CD4-positive, alpha-beta T cell treated with Interferon gamma for 1 hour (primary cell): ENCODE measurements around the gene STXBP4.

ENCODE experiments used
- DNase-seq: peaks from one replicate; pipeline ENCODE4 v3.0.0-alpha.2; 2020

The STXBP4 gene

GRCh38 chr17:54972406-54973138, 4.0 kb downstream of the STXBP4 start:
- DNase-seq, result no peak

GRCh38 chr17:54974759-54975158, 6.2 kb downstream of the STXBP4 start:
- DNase-seq, result no peak

- no peak for DNase-seq
Measured at GRCh38 chr17:54976316-54976715, 7.8 kb downstream of the STXBP4 start.

GRCh38 chr17:54977744-54978143, 9.2 kb downstream of the STXBP4 start:
- DNase-seq, result no peak

GRCh38 chr17:54979657-54980056, 11.1 kb downstream of the STXBP4 start:
- no peak for DNase-seq

GRCh38 chr17:54980375-54980774, 11.8 kb downstream of the STXBP4 start:
- DNase-seq, result no peak

- DNase-seq, result no peak
Measured at GRCh38 chr17:54982399-54982798, 13.8 kb downstream of the STXBP4 start.

GRCh38 chr17:54983260-54983659, 14.7 kb downstream of the STXBP4 start:
- DNase-seq, result no peak

GRCh38 chr17:54985476-54985875, 16.9 kb downstream of the STXBP4 start:
- DNase-seq, result no peak

GRCh38 chr17:54990118-54990517, 21.6 kb downstream of the STXBP4 start:
- DNase-seq, result no peak

GRCh38 chr17:54991567-54991966, 23.0 kb downstream of the STXBP4 start:
- DNase-seq, result no peak

GRCh38 chr17:54992797-54993639, 24.5 kb downstream of the STXBP4 start:
- DNase-seq, result no peak

- DNase-seq, result no peak
Measured at GRCh38 chr17:54996441-54996840, 27.9 kb downstream of the STXBP4 start.

GRCh38 chr17:55002458-55002857, 33.9 kb downstream of the STXBP4 start:
- DNase-seq, result no peak

GRCh38 chr17:55004484-55004883, 35.9 kb downstream of the STXBP4 start:
- DNase-seq, result no peak

GRCh38 chr17:55005520-55005919, 37.0 kb downstream of the STXBP4 start:
- no peak for DNase-seq

- DNase-seq, result no peak
Measured at GRCh38 chr17:55023626-55024025, 55.1 kb downstream of the STXBP4 start.

- DNase-seq, result no peak
Measured at GRCh38 chr17:55037828-55038227, 69.3 kb downstream of the STXBP4 start.

- DNase-seq, result no peak
Measured at GRCh38 chr17:55038291-55038690, 69.7 kb downstream of the STXBP4 start.

GRCh38 chr17:55040611-55041010, 72.0 kb downstream of the STXBP4 start:
- DNase-seq, result no peak

- no peak for DNase-seq
Measured at GRCh38 chr17:55053855-55054254, 85.3 kb downstream of the STXBP4 start.

GRCh38 chr17:55054429-55054828, 85.9 kb downstream of the STXBP4 start:
- DNase-seq, result no peak

- DNase-seq, result no peak
Measured at GRCh38 chr17:55056526-55056925, 88.0 kb downstream of the STXBP4 start.

- no peak for DNase-seq
Measured at GRCh38 chr17:55057184-55057583, 88.6 kb downstream of the STXBP4 start.
